ENCODE measurements around the gene PHKA2.

The PHKA2 gene

DNA sequence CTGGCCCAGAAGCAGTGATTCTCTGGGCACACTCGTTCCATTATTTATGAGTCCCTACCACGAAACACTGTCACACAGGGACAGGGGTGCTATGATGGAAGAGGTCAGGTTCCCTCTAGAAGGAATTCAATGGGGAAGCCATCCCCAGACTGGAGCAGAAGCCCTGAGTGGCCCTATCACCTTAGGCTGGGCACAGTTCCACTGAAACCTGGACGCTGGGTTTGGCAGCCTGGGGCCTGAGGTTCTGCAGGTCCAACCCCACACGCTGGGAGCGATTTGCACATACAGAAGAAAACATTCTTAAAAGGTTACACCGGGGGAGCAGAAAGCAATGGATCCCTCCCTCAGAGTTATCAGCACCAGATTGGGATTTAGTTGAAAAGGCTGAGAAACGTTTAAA lies 63.3 kb downstream of the PHKA2 start:
- no peak for DNase-seq

DNA sequence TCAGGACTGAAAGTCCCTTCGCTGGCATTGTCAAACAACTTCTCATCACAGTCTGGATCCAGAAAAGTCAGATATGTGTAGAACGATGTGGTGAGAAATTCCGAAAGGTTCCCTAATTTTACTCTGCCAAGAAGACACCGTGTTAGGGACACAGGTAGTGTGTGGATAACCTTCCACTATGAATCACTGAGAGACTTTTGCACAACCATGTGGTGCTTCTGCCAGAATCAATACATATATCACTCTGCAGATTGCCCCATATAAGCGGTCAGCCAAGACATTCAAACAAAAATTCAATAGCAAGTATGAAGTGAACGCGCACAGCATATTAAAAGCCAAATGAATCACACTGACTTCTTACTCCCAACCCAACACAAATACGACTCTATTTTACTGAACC lies 63.8 kb downstream of the PHKA2 start:
- no peak for DNase-seq

DNA sequence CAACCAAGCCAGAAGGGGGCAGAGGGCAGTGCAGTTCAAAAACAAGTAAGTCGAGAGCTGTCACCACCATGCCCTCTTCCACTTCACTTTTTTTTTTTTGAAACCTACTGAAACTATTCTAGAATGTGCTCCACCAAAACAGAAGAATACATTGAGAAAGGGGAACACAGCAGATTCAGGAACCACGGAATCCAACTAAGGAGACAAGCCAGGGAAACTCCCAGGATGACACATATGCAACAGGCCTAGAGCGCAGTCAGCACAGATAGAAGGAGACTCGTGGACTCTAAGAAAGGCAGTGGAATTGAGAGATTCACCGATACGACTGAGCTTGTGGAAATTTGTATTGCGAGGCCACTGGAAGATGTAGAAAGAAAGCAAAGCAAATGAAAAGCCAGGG lies 66.1 kb downstream of the PHKA2 start:
- DNase-seq, result no peak

DNA sequence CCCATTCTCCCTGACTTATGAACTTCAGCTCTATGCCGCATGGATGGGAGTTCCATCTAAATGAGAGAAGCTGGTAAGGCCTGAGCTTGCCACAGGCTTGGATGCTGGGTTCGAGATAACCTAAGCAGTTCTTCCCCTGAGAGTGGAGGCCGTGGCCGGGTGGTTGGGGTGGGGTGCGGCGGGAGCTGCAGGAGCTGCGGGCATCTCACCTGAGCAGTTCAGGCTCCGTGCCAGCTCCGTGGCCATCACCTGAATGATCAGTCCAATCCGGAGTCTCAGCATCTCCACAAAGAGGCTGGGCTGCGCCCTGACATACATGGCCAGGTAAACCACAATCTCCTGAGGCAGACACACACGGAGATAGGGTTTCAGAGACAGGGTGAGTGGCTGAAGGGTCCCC lies 77.6 kb downstream of the PHKA2 start:
- no peak for DNase-seq

DNA sequence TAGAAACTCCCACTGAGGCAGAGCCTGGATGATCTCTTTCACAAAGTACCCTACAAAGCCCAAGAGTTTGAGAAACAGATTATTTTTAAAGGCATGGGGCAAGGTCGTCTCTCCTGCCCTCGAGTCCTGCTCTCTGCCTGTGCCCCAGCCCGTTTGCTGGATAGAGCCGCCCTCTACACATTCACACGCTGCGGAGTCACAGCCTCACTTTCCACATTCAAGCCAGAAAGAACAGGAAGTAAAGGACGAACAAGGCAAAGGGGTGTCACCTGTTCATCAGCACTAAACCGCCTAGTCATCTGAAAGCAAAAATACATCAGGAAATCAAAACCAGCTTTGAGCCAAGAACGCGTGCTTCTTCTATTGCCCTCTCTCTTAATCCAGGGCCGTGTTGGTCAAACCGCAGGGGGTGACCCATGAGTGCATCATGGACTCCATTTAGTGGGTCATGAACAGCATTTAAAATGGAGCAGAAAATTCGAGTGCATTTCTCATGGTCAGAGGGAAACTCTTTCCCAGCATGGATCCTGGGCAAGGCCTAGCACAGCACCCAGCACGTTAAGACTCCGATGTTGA lies 83.4 kb downstream of the PHKA2 start:
- DNase-seq, result no peak

DNA sequence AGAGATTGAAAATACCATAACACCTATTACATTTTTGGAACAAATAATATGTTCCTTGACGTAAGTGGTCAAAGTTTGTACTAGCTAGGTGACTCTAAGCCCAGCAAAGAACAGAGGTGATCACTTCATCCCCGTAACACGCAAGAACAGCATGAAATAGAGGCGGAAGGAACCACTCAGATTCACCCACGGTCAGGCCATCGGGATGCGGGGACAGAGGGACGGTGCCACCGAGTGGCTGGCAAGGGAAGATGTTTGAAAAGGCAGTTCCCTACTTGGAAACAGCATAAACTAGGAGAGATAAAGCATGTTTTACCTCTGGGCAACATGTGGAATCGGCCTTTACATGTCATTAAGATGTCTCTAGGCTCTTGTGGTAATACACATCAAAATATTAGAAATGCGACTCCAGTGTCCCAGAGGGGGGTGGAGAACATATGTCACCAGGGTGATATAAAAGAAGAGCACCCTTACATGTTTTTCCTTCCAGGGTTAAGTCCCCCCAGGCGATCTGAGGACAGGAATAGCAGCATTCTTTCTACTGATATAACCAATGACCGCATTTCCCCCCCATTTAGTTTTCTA lies 84.0 kb downstream of the PHKA2 start:
- DNase-seq, result no peak

DNA sequence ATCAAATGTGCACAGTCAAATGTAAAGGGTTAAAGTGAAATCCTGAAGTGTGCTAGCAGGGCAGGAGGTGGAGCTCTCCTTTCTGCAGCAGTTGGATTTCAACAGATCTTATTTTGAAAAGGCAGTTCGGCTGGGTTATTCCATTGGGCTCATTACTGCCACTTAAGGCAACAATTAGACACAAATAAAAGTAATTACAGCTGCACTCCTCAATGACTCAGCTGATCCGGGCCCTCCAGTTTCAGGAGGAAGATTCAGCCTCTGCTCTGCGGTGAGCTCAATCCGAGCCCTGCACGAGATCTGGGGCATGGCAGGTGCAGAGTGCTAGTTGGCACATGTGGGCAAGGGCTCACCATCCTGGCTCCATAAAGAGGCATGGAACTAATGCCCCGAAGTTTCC lies 85.4 kb downstream of the PHKA2 start:
- DNase-seq, result peak; percentile 20

DNA sequence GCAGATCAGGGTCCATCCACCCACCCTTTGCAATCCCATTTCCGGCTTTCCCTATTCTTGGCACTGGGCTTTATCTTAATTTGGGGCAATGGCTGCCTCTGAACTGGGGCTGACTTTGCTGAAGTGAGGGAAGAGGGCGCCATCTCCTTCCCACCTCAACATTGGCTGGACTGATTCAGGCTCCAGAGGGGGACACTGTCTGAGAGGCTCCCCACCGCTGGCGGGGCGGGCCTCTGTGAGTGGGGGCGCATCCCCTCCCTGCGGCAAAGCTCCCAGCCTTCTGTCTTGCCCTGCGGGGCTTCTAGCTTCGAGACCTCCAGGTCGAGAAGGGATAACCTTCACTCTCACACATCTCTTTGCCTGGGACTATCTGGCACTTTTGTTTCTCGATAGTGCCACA lies 85.8 kb downstream of the PHKA2 start:
- DNase-seq, result no peak

DNA sequence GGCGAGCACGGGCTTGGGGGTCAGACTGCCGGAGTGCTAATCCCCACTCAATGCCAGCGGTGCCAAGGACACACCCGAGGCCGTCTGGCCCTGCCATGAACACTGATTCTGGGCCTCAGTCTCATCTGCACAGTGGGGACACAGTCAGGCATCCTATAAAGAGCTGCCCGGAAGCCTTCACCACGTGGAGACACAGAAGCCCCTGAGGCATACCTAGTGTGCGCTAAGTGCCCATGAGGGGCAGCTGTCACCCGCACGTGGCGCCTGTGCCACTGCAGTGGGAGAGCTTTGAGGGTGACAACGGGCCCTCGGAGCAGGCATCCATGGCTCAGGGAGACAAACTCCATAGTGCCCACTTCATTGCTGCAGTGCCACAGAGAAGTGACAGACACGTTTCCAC lies 86.3 kb downstream of the PHKA2 start:
- no peak for DNase-seq

DNA sequence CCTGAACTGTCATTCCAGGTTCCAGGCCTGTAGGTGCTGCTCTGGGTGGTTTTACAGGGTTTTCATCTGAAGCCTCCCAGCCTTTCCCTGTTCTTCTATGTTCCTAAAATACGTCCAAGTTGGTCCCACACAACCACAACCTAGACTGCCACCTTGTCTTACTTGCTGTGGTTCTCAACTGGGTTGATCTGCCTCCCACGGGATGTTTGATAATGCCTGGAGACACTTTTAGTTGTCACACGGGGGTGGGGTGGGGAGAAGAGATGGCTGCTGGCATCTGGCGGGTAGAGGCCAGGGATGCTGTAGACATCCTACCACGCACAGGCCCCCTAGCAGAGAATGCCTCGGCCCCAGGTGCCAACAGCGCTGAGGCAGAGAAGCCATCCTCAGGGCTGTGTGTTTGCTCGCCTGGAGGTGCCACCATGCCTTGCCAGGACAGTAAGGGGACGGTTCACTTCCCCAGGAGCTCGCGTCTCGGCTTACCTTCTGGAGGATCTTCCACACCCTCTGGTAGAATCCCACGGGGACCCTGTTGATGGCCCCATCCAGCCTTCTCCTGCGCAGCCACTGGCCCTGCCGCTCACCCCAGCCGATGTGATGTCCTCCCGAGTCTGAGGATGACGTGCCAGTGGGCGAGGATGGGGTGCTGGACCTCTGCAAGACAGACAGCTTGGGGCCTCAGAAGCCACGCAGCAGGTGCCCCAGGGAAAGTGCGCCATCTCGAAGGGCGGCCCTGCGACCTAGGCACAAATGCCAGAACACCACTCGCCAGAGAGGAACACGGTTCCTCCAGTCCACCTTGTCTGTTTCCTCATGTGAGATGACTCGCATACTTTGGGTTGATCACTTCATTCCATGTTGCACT lies 87.0 kb downstream of the PHKA2 start:
- no peak for DNase-seq

DNA sequence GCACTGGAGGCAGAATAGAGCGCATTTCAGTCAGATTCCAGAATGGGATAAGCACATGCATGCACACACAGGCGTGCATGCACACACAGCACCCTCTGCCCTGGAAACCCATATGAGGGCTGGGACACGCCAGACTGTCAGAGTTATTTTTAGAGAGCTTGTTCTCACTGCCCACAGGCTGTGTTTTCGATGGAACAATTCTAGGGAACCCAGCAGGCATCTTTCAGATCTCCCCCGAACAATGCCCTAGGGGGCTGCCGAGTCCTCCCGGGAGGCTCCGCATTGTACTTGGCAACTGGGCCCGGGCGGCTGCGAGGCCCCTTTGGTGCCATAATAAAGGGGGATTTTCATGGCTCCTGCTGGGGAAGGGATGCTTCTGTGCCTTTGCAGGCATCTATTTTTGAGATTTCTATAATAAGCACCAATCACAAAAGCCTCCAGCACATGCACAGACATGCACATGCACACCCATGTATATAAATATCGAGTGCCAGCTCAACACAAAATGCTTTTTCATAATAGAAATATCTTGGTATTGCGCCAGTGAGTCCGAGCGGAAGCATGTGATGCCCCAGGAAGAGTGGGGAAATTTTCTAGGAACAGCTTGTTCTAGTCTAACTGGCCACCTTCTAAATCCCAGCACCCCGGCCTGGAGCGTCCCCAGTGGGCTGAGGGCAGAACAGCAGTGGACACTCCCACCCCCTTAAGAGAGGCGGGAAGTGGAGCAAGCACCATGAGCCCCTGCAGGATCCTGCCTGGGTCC lies 88.5 kb downstream of the PHKA2 start:
- DNase-seq, result no peak

DNA sequence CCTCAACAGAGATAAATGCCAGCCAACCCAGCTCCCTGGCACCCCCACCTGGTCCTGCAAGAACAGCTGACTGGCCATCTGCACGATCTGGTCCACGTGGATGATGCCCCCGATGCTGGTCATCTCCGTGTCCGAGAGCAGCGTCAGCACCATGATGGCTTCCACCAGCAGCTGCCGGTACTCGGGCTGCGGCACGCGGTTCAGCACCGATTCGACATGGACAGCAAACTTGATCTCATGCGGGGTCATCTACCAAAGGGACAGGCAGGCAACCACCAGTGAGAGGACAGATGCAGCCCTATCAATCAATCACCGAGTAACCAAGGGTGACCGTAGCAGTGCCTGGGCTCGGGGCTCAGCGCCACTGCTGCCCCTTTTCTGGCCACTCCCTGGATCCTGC lies 89.8 kb downstream of the PHKA2 start:
- DNase-seq, result no peak

DNA sequence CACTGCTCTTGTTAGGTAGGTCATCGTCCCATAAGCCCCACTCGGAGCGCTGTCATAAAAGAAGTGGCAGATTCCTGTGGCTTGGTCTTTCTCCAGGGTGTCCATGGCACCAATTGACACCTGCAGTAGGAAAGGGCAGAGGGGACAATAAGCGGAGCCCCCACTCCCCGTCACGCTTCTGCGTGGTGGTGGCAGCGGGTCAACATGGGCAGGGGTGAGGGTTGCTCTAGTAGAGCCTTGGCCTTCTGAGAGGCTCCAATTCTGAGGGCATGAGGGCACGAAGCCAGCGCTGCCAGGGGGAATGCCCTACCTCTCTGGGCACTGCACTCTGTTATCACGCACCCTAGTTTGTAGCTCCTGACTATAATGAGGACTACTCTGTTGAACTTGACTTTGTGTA lies 90.4 kb downstream of the PHKA2 start:
- DNase-seq, result no peak

DNA sequence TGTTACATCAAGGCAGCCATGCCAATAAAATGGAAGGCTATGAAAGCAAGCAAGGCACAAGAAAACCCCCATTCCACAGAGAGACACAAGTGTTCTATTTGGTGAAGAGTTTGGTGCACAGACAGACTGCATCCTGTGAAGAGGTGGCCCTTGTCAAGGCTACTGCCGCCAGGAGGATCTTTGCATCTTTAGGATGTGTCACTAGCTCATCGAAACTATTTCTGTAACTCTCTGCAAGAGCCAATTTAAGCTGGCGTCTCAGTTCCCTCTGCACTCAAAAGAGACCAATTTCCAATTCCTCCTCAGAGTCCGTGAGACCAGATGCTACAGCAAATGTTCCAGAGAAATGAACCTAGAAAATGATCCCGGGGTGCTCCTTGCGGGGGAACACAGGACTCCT lies 91.0 kb downstream of the PHKA2 start:
- DNase-seq, result no peak

DNA sequence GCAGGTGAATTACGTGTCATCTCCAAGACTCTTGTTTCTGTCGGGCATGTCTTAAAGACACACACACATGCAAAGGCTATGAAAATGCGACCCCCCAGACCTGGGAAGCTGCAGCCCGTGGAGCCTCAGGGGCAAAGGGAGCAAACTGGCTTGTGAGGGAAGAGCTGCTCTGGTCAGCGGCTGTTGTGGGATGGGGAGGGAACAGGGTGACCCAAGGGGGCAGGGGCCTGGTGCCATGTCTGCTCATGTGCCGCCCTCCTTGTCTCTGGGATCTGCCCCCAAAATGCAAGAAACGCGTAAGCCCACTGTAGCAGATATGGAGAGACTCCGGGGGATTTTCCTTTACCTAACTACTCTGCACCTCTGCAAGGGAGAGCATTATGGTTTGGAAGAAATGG lies 92.4 kb downstream of the PHKA2 start:
- no peak for DNase-seq

DNA sequence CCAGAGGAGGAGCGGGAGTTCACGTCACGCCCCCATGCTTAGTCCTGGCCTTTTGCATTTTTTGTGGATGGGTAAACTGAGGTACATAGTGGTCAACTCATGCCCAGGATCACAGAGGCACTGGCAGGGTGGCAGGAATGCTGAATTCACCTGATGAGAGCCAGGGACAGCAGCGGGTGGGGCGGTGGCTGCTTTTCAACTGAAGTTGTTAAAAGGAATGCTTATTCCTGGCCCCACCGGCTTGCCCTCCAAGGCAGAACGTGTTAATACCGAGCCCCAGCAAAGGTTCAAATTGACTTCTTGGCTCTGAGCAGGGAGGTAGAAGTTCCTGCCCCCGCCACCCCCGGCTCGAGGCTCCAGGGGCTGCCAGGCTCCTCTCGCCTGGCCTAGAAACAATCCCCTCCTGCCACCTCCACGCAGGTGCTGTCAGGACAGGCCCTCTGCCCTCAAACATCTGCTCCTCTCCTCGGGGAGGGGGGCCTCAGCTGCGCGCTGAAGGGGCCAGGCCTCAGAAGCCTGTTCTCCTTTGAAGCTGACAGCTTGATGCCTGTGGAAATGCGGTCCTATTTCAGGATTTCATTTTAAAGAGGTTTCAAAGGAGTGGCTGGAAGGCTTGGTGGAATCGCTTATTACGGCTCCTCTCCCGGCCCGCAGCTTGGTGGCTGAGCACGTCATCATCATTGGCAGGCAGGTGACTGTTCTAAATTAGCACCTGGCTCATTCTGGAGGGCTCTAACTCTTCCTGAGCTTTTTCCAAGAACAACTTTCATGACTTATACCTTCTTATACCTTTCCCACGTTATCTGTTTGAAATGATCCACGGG lies 93.0 kb downstream of the PHKA2 start:
- no peak for DNase-seq

DNA sequence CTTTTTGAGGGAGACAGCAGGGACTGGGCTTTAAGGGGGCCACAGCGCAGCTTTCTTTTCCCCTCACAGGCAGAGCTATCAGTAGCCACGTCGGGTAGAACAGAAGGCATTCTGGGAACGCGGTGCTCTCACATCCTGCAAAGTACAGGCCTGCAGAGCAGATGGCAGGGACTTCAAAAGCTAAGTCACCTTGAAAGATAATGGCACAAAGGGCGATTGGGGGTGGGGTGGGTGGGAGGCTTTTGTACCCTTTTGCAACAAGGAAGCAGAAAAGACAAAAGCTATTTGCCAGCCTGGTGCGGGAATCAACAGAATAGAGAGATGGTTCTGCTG lies 93.9 kb downstream of the PHKA2 start:
- DNase-seq, result no peak

DNA sequence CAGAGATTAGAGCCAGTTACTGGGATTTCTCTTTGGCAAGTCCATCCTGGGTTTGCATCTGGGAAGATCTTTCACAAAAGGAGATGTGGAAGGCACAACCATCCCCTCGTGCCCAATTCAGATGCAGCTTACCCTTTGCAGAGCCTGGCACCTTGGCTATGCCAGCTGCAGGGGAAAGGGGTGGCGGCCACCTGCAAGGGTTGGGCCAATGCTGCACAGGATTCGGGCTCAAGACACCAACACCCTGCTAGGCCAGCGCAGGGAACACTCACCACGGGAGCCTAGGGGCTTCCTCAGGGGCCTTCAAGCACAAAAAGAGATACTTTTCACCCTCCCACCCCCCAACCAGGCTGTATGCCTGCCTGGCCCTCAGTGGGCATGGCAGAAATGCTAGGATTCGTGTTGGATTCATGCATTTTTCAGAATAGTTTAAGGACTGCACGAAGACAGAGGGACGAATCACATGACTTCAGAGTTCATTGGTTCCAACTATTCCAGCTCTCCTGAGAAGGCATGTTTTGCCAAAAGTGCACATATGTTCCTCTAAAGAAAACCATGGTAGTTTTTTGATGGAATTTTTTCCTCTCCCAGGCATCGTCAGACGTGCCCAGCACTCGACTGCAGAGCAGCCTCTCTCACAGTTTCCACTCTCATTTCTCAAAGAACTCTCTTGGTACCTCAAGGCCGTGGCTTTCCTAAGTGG lies 94.4 kb downstream of the PHKA2 start:
- no peak for DNase-seq

DNA sequence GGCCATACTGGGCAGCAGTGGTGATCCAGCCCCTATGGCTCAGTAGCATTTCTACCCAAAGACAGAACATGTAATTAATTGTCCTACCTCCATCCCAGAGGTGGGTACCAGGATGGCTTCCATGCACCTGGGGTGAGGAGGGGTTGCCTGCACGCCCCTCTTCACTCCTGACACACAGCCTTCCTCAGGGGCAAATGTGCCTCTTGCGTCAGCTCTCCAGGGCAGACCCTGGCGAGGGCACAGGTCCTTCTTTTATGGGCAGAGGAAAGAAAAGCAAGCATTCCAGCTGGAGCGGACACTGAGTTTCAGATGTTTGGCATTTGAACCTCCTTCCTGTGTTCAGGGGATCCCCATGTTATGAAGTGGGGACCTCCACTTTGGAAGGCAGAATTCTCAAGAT lies 95.6 kb downstream of the PHKA2 start:
- DNase-seq, result no peak

DNA sequence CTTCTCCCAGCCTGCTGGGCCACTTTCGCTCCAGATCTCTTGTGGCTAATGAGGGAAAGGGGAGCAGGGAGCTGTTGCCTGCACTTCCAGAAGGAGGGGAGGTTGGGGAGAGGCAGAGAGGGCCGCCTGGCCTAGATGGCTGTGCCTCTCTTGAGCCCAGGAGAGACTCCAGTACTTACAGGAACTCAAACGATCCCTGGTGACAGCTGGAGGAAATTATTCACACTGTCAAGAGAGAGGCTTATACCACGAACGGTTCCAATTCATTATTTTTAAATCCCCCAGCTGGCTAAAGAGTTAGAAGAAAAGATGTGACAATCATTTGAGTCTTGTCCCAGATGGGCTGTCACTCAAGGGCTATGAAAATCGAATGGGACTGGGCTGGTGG lies 96.1 kb downstream of the PHKA2 start:
- DNase-seq, result no peak

DNA sequence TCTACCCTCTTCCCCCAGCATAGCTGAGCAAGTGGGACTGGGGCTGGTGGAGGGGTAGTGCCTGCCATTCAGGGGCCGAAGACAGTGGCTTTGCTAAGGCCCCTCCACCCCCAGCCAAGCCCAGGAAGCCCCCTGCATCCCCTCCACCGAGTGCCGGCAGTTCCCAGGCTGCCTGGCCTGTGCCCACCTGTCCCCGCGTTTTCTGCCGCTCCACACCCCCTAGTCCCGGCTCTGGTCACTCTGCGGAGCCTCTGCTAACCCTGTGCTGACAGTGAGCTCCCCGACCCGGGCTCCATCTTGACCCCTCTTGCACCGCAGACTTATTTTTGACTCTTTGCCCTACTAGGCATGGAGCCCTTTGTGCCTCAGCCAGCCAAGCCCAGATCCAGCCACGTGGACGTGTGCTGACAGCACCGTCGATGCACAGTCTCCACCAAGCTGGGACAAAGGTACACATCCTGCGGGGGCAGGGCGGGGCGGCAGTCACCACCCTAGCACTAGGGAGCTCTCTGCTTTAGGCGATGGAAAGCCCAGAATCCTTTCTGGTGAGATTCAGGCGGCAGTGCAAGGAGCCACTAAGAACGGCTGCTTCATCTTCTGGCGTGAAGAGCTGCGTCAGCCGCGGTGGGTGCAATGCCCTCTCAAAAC lies 96.6 kb downstream of the PHKA2 start:
- DNase-seq, result no peak
